Testis (tissue), 2 donors: ENCODE results near the gene PHYHIPL.

ENCODE experiments used
- CTCF ChIP-seq, 3 experiments: fragments of 450-650 bp in 2 of 3; fragments of 200-600 bp in 1 of 3; sonication (generic) in 1 of 3; IDR thresholded peaks; one replicate each; pipeline ENCODE4 v1.5.1; 2016 to 2019; ENCODE audit warnings: antibody characterized with exemption in 3 of 3, mild to moderate bottlenecking in 2 of 3, moderate library complexity in 1 of 3
- POLR2A ChIP-seq: fragments of 450-650 bp; IDR thresholded peaks from one replicate; pipeline ENCODE4 v1.6.1; 2017; ENCODE audit warnings: antibody characterized with exemption, mild to moderate bottlenecking, moderate library complexity

GRCh38 chr10:59272061-59272460 lies 95.6 kb downstream of the PHYHIPL start:
- TF ChIP-seq CTCF (IDR thresholded peaks at IDR 0.05) (no peak), POLR2A (no peak)
